Heart left ventricle (tissue), 13 donors: Measurements from ENCODE around the gene FSTL3.

ENCODE experiments used
- CTCF ChIP-seq, 12 donors: fragments of 200-600 bp; sonication (generic) in 4 of 12; IDR thresholded peaks; one replicate each; pipeline versions ENCODE4 v1.5.0 to v1.8.0; 2018 to 2022; ENCODE audit warnings: antibody characterized with exemption in 12 of 12, mild to moderate bottlenecking in 5 of 12
- POLR2A ChIP-seq, 2 donors: fragments of 450-650 bp; IDR thresholded peaks; one replicate each; pipeline ENCODE4 v1.6.1; 2017; ENCODE audit warnings: antibody characterized with exemption in 2 of 2, mild to moderate bottlenecking in 2 of 2, moderate library complexity in 2 of 2
- donor health status: ischemic (EF 13 %, LVEDD 7.1; RV severe dilation, severe dysfunction).
- donor health status: DM: no; HTN: yes; CAD: no.
- donor health status: DM: no; HTN: no; CAD: no.
- donor health status: ischemic (EF 25% LVEDD 6.9; RV normal size, moderate dysfunction).
- donor health status: ischemic (EF 25% LVEDD 5.7; RV mildly dilated, moderate dysfunction).
- donor health status: ischemic (EF 35%, LVEDD 5.7; RV mildly dilated, moderate dysfunction).
- donor health status: nonischemic (EF 11% LVEDD 7.7; RV severe dilation, severe dysfunction).
- donor health status: DM: yes; HTN: yes; CAD: no.
- donor health status: PGD.
- donor health status: ischemic (EF 29% LVEDD 5.4; RV normal size, mild dysfunction).
- donor health status: nonischemic (EF 23%, LVEDD 6.1; RV moderate dilation, normal function).

GRCh38 chr19:690203-690602 is 14.0 kb downstream of the FSTL3 start:
- TF ChIP-seq CTCF (IDR thresholded peaks at IDR 0.05) (no peak), POLR2A (IDR thresholded peaks at IDR 0.05) (no peak)
